ENCODE results near the gene S100P. TPM values are rescaled to one million over a fixed set of nuclear protein-coding genes. Genes with fewer than 3 reads are reported as not detected.
"Not testable (repeated sequence)": the region's sequence is repeated elsewhere in the genome, so short reads cannot be mapped to it uniquely, and the experiment has no call there.

The S100P gene
- total RNA-seq, 1 experiment from 2014 or later: 0.45 TPM

- Histone ChIP-seq H3K27me3 (replicated peaks; ENCODE audit: insufficient read depth, low read depth, low read length, poor library complexity) (peaks cover 12% of the 10 kb centered on the region), H3K36me3 (ENCODE audit: insufficient read depth, low read length, poor library complexity, severe bottlenecking) (no peaks in the 10 kb centered on the region), H3K27ac (ENCODE audit: low read depth, low read length, poor library complexity, severe bottlenecking) (no peak overlapping the region), H3K9me3 (ENCODE audit: low read depth, low read length, poor library complexity, severe bottlenecking) (no peaks in the 10 kb centered on the region), H3K4me3 (ENCODE audit: low read depth, low read length, poor library complexity, severe bottlenecking) (no peak overlapping the region), H3K4me1 (ENCODE audit: insufficient read depth, low read length, poor library complexity, severe bottlenecking) (no peaks in the 10 kb centered on the region)
- TF ChIP-seq EZH2 (IDR thresholded peaks at IDR 0.05; ENCODE audit: borderline replicate concordance, low read depth, low read length, poor library complexity, severe bottlenecking) (no peak), CTCF (conservative IDR thresholded peaks at IDR 0.05; ENCODE audit: low read depth, low read length) (no peak)
- no TSS peak for BruUV-seq (replicated peaks)
- ChIA-PET POLR2A (ENCODE audit: low non-redundant PET) (no interaction called here), CTCF (interaction anchor here (0.7 kb wide), 1 partner anchor 471 kb away, joined by 6 read pairs; no protein-coding TSS in a partner anchor)
- no peak for DNase-seq (ENCODE audit: low spot score)
- intact Hi-C loops (cut with micrococcal nuclease; ENCODE audit: unreplicated experiment): no loop called here
These were observed 25.3 kb upstream of the S100P start for GRCh38 chr4:6668391-6668790.

- CTCF ChIA-PET: no interaction called here
- POLR2A ChIA-PET (ENCODE audit: low non-redundant PET): interaction anchor here (0.6 kb wide), 1 partner anchor 421 kb away, joined by 3 read pairs; no protein-coding TSS in a partner anchor
- DNase-seq (ENCODE audit: low spot score): no peak
These were observed 22.0 kb upstream of the S100P start for GRCh38 chr4:6671648-6672047.

GRCh38 chr4:6672131-6672530, 21.5 kb upstream of the S100P start:
- H3K4me3 ChIP-seq (ENCODE audit: low read depth, low read length, poor library complexity, severe bottlenecking): no peak overlapping the region

More at GRCh38 chr4:6671648-6672047, 22.0 kb upstream of the S100P start:
- Histone ChIP-seq H3K9me3 (ENCODE audit: low read depth, low read length, poor library complexity, severe bottlenecking) (no peaks in the 10 kb centered on the region), H3K27ac (ENCODE audit: low read depth, low read length, poor library complexity, severe bottlenecking) (no peak overlapping the region), H3K4me1 (ENCODE audit: insufficient read depth, low read length, poor library complexity, severe bottlenecking) (peaks cover 18% of the 10 kb centered on the region), H3K4me3 (ENCODE audit: low read depth, low read length, poor library complexity, severe bottlenecking) (no peak overlapping the region), H3K27me3 (replicated peaks; ENCODE audit: insufficient read depth, low read depth, low read length, poor library complexity) (no peaks in the 10 kb centered on the region), H3K36me3 (ENCODE audit: insufficient read depth, low read length, poor library complexity, severe bottlenecking) (peaks cover 16% of the 10 kb centered on the region)
- BruUV-seq (replicated peaks): no TSS peak
- no peak for TF ChIP-seq EZH2 (IDR thresholded peaks at IDR 0.05; ENCODE audit: borderline replicate concordance, low read depth, low read length, poor library complexity, severe bottlenecking)
- no peak for TF ChIP-seq CTCF (conservative IDR thresholded peaks at IDR 0.05; ENCODE audit: low read depth, low read length)
- intact Hi-C loops (cut with micrococcal nuclease; ENCODE audit: unreplicated experiment): no loop called here

GRCh38 chr4:6672541-6673190, 21.0 kb upstream of the S100P start:
- H3K9me3 ChIP-seq (ENCODE audit: low read depth, low read length, poor library complexity, severe bottlenecking); H3K4me3 ChIP-seq (ENCODE audit: low read depth, low read length, poor library complexity, severe bottlenecking); H3K27me3 ChIP-seq (replicated peaks; ENCODE audit: insufficient read depth, low read depth, low read length, poor library complexity); BruUV-seq (replicated peaks); H3K27ac ChIP-seq (ENCODE audit: low read depth, low read length, poor library complexity, severe bottlenecking); DNase-seq (ENCODE audit: low spot score); CTCF ChIA-PET; intact Hi-C loops (cut with micrococcal nuclease; ENCODE audit: unreplicated experiment): not testable (repeated sequence)
- H3K36me3 ChIP-seq (ENCODE audit: insufficient read depth, low read length, poor library complexity, severe bottlenecking): peaks cover 16% of the 10 kb centered on the region
- POLR2A ChIA-PET (ENCODE audit: low non-redundant PET): interaction anchor here (0.6 to 0.7 kb wide), 3 partner anchors 36 to 422 kb away, joined by 3 to 4 read pairs (median 4); no protein-coding TSS in a partner anchor
- H3K4me1 ChIP-seq (ENCODE audit: insufficient read depth, low read length, poor library complexity, severe bottlenecking): peaks cover 18% of the 10 kb centered on the region

More at GRCh38 chr4:6672131-6672530, 21.5 kb upstream of the S100P start:
- intact Hi-C loops (cut with micrococcal nuclease; ENCODE audit: unreplicated experiment): no loop called here
- H3K4me1 ChIP-seq (ENCODE audit: insufficient read depth, low read length, poor library complexity, severe bottlenecking): peaks cover 18% of the 10 kb centered on the region
- POLR2A ChIA-PET (ENCODE audit: low non-redundant PET): interaction anchor here (0.6 kb wide), 1 partner anchor 421 kb away, joined by 3 read pairs; no protein-coding TSS in a partner anchor
- BruUV-seq (replicated peaks): no TSS peak
- no peaks in the 10 kb centered on the region for H3K27me3 ChIP-seq (replicated peaks; ENCODE audit: insufficient read depth, low read depth, low read length, poor library complexity)
- peaks cover 16% of the 10 kb centered on the region for H3K36me3 ChIP-seq (ENCODE audit: insufficient read depth, low read length, poor library complexity, severe bottlenecking)
- CTCF ChIA-PET: no interaction called here
- no peak for TF ChIP-seq EZH2 (IDR thresholded peaks at IDR 0.05; ENCODE audit: borderline replicate concordance, low read depth, low read length, poor library complexity, severe bottlenecking)
- TF ChIP-seq CTCF (conservative IDR thresholded peaks at IDR 0.05; ENCODE audit: low read depth, low read length): no peak
- H3K27ac ChIP-seq (ENCODE audit: low read depth, low read length, poor library complexity, severe bottlenecking): no peak overlapping the region
- H3K9me3 ChIP-seq (ENCODE audit: low read depth, low read length, poor library complexity, severe bottlenecking): no peaks in the 10 kb centered on the region
- no peak for DNase-seq (ENCODE audit: low spot score)

GRCh38 chr4:6673191-6673659, 20.5 kb upstream of the S100P start:
- BruUV-seq (replicated peaks): TSS peak; percentile 90
- intact Hi-C loops (cut with micrococcal nuclease; ENCODE audit: unreplicated experiment): not testable (repeated sequence)

More at GRCh38 chr4:6673191-6673659, 20.5 kb upstream of the S100P start:
- ChIA-PET CTCF (interaction anchor here (1.0 kb wide), 1 partner anchor 10 kb away, joined by 3 read pairs; no protein-coding TSS in a partner anchor), POLR2A (ENCODE audit: low non-redundant PET) (interaction anchor here (0.6 to 0.7 kb wide), 3 partner anchors 36 to 1907 kb away, joined by 3 to 4 read pairs (median 4); no protein-coding TSS in a partner anchor)
- Histone ChIP-seq H3K36me3 (ENCODE audit: insufficient read depth, low read length, poor library complexity, severe bottlenecking) (peaks cover 16% of the 10 kb centered on the region), H3K4me3 (ENCODE audit: low read depth, low read length, poor library complexity, severe bottlenecking) (peak overlapping the region; percentile 64), H3K27ac (ENCODE audit: low read depth, low read length, poor library complexity, severe bottlenecking) (peak overlapping the region; percentile 63), H3K4me1 (ENCODE audit: insufficient read depth, low read length, poor library complexity, severe bottlenecking) (peaks cover 18% of the 10 kb centered on the region)
- DNase-seq (ENCODE audit: low spot score): peak; percentile 37
- not testable (repeated sequence) for H3K9me3 ChIP-seq (ENCODE audit: low read depth, low read length, poor library complexity, severe bottlenecking); H3K27me3 ChIP-seq (replicated peaks; ENCODE audit: insufficient read depth, low read depth, low read length, poor library complexity)

Data from A673 (cell line).